SW 1271 (cell line): Measurements from ENCODE around the gene KLHL25.

ENCODE experiments used
- DNase-seq, 2 experiments: peaks; one replicate each; lab custom pipeline; 2025; lab: John Stamatoyannopoulos, UW

KLHL25 gene

DNA sequence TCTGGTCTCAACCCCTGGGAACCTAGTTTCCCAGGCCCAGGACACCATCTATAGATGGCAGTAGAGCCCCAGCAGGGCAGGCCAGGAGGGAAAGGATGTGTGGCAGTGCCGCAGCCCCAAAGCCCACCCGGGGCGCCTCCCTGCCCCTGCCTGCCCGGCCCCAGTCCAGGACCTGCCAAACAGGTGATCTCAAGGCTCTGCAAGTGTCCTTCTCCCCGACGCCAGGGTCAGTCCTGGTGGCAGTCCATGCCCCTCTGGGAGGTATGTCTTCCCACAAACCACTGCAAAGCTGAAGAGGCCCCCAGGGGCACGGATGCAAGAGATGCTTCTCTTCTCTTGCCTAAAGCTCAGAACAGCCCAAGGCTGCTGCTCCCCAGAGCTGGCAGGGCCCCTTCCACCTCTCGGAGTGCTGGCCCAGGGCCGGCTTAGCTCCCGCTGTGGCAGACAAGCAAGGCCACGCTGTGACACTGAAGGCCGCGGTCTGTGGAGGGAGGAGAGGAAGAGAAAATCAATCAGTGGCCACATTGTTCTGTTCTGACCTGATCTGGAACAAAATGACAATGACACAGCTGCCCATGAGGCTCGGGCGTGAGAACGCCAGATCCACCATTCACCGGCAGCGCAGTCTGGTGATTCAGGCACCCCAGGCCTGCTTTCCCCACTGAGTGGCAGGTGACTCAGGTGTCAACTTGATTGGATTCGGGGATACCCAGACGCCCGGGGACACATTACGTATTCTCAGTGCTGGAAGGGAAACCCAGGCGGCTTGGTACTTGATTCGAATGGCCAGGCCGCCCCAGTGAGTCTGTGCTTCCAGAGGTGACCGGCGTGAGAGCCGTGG lies 34.0 kb downstream of the KLHL25 start:
- no peak for DNase-seq

DNA sequence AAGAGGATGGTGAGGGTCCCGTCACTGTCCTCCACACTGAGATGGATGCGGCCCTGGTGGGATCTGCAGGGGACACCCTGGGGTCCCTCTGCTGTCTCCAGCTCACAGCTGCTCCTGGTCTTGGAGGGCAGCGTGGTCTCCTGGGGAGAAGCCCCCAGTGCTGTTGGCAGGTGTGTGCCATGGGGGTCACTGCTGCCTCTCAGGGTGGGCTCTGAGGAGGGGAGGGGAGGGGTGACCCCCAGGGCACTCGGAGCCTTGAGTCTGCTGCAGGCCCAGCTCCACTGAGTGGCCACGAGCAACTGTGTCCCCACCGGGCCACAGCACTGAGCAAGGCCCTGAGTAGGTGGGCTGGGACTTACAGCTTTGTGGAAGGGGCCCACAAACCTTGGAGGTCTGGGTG lies 34.7 kb downstream of the KLHL25 start:
- no peak for DNase-seq

DNA sequence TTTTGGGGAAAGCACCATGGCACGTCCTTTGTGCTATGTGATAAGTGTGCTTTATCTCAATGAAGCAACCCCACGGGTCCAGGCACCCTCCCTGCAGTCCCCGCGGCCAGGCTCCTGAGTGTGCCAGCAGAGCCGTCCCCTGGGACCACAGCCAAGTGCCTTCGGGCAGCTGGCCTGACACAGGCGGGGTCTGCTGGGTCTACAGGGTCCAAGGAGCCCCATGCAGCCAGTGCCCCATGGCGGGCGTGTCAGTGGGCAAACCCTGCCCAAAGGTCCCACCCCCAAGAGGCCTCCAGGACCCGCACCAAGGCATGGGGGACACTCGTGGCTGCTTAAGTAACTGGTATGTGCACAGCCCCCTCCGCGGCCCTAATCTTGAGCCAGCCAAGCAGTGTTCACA lies 35.3 kb downstream of the KLHL25 start:
- DNase-seq = no peak

DNA sequence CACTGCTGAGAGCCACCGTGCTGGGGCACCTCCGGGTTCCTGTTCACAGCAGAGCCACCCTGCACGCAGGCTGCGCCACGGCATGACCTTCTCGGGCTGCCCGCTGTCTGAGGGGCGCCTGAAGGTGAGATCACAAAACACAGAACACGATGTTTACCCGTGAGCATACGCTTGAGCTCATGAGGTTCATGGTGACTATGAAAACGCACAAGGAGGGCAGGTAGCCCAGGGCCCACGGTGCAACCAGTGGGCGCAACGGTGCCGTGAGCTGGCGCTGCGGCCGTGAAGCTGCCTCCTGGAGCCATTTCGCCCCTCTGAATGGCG lies 36.1 kb downstream of the KLHL25 start:
- no peak for DNase-seq

DNA sequence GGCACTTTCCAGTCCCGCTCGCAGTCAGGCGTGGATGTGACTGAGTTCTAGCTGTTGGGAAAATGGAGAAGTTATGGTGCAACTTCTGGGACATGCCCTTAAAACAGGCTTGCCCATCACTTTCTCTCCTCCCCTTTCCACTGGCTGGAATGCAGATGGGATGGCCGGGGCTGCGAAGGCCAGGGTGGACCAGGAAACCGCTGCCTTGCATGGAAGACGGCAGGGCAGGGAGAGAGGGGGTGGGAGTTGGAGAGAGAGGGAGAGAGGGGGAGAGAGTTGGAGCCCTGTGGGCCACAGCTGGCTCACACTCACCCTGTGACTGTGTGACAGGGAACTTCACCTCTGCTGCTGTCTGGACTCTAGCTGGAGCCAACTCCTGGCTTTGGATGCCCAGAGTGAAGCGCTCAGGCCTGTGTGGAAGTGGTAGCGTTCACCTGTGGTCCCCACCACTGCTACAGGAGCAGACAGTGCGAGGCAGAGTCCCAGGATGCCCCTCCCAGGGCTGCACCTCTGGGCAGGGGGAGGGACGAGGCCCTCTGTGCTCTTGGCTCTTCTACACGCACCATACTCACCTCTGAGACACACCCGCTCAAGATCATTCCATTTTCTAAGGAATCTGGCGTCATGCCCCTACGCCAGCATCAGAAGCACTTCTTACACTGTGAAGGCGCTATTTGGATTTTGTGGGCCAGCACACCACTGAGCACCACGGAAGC lies 36.6 kb downstream of the KLHL25 start:
- no peak for DNase-seq

DNA sequence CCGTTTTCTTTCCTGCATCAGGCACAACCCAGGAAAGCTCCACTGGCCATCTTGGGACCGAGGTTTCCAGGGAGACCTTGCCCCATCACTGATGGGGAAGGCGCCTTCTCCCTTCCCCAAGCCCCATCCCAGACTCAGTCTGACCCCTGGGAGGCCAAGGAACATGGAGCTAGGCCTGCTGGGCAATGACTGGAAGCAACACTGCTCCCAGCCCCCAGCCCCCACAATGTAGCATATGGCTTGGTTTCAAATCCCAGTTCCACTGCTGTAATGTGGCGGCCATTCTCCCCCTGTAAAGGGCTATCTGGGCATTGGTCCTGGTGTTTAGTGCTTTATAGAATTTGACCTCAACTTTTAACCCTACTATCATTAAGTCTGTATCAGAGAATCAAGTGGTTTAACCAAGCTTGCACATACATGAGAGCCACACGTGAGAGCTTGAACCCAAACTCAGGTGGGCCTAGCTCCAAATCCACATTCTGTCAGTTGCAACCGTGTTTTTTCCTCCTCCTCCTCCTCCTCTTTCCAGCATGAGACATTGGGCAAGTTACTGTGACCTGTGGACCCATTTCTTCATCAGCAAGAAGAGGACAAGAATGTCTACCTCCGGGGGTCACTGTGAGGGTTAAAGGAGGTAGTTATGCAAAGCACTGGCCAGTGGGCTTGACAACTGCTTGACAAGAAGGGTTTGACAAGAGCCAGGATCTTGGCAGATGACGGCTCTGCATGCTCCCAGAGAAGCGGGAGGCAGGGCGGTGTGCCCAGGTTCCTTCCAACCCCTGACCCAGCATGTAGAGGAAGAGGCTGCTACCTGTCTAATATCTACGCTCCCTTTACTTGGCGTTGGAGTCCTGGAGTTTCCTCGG lies 37.4 kb downstream of the KLHL25 start:
- no peak for DNase-seq

DNA sequence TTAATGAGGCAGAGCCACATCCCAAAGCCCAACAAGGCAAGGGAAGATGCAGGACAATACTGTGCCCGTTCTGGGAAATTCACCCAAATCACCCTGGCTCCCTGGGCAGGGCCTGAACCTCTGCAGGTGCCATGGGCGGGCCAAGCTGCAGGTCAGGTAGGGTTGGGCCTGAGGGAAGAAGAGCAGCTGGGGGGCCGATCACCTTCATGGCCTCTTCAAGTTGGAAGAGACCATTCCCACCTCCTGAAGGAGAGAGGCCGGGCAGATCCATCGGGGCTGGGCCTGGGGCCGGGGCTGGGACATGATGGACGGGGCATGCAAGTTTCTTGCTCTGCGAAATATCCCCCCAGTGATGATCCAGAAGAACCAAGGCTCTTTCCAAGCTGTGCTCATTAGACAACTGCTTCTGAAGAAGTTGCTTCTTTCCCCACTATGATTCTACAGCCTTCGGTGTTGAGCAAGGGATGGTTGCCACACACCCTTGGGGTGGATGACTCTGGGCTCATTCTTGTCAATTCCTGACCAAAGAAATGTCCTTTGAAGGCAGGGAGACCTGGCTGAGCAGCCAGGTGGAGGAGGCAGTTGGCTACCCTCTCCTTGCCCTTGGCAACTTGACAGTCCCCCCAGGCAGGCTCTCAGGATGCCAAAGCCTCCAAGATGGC lies 38.2 kb downstream of the KLHL25 start:
- no peak for DNase-seq

DNA sequence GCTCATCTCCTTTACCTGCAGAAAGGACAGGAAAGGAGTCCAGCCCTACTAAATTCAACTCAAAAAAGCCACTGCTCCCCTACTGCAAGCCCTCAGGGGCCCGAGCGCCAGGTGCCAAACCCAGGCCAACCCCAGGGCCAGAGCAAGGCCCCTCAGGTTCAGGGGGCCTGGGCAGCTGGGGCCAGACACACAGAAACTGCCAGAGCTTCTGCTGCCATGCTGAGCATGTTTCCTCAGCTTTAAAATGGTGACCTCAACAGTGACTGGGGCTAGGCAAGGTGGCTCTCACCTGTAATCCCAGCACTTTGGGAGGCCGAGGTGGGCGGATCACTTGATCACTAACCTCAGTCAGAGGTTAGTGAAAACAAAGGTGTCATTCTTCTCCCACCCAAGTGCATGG lies 38.8 kb downstream of the KLHL25 start:
- no peak for DNase-seq

DNA sequence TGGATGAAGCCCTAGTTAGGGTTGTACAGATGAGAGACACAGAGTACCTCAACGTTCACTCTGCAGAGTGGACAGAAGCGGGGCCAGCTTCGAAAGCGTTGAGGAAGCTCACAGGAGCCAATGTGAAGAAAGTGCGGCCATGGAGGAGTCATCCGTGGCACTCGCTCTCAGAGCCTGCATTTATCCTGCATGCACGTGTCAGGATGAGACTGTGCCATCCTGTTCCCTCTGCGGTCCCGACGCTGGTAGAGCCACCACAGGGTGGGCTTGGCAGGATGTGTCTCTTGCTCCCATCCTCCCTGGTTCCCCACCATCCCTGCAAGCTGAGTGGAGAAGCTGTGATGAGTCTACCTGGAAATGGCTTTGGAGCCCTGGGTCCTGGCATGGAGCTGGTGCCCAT lies 39.3 kb downstream of the KLHL25 start:
- no peak for DNase-seq

DNA sequence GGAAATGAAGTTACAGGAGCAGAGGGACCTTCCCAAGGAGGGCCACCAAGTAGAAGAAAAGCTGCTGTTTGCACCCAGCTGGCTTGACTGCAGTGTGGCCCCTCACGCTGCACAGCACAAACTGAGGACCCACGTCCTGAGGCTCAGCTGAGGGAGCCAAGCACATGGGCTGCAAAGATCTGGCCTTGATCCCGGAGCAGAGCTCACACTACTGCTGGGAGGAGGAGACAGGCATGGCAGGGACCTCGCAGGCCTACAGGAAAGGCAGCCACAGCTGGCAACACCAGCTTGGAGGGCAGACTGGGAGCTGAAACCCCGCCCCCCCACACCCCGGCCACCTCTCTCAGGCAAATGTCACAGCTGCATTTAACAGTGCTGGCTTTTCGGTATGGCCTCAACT lies 39.7 kb downstream of the KLHL25 start:
- no peak for DNase-seq

DNA sequence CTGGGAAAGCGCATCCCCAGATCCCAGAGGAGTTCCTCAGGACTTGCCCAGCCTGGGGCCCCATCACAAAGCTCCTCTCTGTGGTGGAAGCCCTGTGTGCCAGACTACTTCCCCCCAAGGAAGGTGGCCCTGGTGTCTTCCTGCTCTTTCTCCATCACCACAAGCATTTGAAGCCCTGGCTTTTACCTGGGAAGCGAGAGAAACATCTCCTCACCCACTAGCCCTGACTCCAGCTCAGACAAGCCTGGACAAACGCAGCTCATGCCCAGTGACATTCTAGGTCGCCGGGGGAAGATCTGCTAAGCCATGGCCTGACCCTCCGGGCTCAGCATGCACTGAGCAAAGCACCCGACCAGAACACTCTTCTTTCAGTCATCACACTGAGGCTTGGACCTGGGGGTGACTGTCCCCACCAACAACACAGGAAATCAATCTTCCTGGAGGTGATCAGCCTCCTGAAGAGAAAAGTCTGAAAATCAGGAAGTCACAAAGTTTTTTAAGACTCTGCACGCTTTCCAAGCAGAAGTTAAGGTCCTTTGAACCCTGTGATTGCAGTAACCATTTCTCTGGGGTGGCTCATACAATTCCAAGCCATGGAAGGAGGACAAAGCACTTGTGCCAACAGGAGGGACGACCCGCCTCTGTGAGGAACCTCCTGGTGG lies 40.8 kb downstream of the KLHL25 start:
- DNase-seq = no peak

DNA sequence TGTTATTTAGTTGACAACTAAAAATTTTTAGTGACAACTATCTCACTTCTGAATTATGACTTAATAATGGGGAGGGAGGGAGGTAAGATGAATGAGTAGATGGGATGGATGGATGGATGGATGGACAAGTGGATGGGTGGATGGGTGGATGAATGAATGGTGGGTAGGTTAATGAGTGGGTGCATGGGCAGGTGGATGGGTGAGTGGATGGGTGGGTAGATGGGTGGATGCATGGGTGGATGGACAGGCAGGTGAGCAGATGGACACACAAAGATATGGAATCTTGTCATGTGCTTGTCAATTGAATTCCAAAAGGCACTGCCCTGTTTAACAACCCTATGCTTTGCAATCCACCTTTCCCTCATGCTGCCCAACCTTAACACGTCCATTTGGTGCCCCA lies 41.5 kb downstream of the KLHL25 start:
- DNase-seq = no peak

DNA sequence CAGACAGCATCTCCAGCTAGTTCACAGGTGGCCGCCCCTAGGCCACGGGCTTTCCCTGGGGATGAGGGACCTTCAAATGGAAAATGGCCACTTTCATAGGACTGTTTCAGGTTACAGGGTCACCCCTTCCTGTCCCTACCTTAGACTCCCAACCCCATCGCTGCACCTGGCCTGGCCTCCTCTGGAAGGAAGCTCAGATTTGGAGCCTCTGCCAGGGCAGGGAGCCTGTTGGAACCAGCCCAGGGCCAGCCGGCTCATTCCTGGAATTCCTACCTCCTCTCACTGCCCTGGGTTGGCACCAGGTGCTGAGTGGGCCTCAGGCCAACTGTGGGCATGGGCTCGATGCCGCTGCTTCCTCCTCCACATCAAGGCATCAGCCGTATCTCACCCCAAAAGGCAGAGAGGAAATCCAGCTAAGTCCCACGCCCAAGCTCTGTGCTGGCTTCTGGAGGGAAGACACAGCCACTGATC lies 42.2 kb downstream of the KLHL25 start:
- no peak for DNase-seq

DNA sequence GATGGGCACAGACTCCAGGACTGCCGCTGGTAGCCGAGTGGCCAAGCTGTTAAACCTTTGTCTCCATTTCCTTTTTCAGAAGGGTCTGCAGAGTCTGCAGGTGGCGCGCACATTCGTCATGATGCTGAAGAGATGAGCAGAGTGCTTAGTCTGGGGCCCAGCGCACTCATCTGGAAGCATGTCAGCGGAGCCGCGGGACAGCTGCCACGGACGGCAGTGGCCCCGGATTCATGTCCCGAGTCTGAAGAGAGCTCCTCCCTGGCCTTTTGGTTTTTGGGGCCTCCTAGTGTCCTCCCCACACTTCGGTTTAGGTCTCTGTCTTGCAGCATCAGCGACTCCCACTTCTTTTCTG lies 42.6 kb downstream of the KLHL25 start:
- DNase-seq = no peak

DNA sequence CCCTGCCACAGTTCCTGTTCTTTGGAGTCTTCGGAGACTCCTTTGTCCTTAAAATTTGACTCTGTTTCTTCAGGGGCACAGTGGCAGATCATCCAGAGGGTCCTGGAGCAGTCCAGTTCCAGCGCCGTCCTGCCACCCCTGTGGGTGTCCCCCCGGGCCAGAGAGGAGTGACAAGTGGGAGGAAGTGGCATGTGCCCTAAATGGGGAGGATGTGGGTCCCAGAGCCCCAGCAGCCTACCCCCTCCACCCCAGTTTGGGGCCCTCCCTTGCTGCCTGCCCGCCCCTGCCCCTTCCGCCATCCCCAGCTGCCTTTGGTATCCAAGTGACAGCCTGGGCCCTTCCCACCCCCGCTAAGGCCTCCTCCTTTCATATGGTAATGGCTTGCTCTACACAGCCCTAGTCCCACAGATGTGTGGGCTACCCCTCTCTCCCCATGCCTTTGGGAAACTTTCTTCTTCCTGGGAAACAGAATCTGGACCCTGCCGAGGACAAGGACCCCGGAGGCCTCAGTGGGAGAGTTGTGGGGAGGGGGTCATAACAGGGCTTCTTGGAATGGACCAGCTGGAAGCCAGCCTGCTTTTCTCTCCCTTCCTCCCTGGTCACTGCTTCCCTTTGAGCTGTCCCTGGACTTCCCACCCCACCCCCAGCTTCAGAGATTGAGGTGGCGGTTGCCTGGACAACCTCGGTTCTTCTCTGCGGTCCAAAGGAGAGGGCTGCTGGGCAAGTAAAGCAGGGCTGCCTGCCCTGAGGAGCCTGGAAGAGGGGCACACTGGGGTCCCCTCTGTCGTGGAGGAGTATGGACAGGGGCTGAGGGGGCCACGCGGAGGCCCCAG lies 43.2 kb downstream of the KLHL25 start:
- DNase-seq = no peak

DNA sequence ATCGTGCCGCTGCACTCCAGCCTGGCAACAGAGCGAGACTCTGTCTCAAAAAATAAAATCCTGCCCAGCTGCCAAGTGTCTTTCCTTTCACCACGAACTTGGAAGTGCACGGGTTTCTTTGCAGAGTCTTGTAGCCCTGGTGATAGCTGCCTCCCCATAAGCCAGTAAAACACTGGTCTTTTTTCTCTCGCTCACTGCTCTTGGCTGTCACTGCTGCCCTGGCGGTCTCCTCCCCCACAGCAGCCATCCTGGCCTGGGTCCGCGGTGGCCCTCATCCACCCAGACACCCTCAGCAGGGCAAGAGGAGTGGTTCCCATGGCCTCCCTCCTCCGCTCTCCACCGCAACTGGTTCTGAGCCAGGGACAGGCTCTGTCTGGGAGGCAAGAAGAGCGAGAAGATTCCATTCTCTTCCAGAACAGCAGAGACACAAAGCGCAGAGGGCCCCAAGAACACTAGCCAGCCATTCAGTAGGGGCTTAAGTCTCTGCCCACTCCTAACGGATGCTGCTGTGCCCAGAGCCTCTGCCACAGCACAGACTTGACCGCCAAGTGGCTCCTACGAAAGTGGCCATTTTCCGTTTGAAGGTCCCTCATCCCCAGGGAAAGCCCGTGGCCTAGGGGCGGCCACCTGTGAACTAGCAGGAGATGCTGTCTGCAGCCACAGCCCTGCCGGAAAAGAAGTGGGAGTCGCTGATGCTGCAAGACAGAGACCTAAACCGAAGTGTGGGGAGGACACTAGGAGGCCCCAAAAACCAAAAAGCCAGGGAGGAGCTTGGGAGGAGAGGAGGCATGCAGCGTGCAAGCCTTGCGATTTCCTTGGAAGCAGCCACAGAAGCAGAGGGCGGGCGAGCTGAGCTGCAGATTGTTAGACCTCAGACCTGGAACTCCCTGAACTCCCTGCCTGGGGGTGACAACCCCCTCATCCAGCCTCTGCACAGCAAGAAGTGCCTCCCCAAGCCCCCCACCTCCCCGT lies 44.1 kb downstream of the KLHL25 start:
- no peak for DNase-seq

DNA sequence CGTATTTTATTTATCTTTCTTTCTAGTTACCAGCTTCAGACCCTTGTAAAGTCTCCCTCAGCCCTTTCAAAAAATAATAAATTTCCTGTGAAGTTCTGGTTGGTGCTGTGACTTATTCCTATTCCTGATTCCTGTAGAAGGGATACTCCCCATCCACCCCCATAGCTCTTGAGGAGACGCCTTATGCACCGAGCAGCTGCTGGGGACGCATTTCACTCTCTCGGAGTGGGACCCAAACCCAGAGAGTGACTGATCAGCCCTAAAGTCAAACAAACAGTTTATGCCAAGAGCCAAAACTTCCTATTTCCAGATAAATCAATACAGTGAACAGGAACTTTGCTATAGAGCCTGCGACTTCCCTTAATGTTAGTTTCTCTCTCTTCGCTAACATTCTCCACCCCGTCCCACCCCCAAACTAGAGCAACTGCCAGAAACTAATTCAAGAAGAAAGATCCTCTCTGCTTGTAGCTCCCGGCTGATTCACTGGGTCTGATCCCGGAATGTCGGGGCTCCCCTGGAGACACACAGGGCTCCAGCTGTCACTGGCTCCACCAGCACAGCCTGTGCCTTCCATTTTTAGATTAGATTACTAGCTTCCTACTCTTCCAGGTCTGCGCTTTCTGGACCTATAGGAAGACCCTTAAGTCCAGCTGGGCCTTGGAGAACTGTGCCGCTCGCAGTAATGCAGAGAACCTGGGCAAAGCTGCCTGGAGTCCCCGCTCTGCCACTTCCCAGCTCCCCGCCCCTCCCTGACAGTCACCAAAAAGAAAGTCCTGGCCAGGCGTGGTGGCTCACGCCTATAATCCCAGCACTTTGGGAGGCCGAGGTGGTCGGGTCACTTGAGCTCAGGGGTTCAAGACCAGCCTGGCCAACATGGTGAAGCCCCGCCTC lies 45.2 kb downstream of the KLHL25 start:
- no peak for DNase-seq

DNA sequence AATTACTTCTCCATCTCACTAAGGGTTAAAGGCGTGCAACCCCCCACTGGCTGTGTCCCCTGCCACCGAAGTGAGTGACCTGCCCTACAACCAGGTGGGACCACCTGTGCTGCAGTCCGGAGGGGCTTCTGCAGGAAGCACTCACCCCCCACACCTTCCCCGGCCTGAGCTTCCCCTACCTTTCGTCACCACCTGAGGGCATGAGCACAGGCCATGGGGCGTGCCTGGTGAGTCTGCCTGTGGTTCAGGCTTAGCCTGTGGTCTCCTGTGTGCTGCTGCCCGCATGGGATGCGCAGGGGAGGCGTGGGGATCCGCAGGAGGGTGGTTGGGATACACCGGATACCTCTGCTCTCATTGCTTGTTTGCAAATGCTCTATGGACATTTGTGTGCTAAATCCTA lies 46.0 kb downstream of the KLHL25 start:
- DNase-seq = no peak

DNA sequence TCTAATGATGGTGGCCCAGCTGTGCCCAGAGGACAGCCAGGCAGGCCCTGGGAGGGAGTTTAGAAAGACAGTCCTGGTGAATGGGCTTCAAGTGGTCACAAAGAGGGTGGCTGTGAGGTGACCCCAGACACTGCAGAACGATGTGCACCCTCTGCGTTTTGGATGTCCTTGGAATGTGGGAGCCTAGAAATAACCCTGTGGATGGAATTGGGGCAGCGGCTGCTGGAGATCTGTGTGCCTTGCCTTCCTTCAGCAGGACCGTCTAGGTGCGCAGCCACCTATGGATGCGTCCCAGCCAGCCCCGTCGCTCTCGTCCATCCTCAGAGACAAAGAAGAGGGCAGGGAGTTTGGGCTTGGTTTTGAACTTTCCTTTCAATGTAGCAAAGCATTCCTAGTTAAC lies 46.5 kb downstream of the KLHL25 start:
- no peak for DNase-seq
